AG20443 (cell line): ENCODE data around the gene PCGF3.
A peak's percentile ranks its signal among the peaks of the same experiment; 100 is the strongest.

ENCODE experiments used
- DNase-seq: peaks from one replicate; pipeline ENCODE4 v3.0.0; 2012; ENCODE audit warnings: low spot score, mixed read lengths

PCGF3 gene, protein sequence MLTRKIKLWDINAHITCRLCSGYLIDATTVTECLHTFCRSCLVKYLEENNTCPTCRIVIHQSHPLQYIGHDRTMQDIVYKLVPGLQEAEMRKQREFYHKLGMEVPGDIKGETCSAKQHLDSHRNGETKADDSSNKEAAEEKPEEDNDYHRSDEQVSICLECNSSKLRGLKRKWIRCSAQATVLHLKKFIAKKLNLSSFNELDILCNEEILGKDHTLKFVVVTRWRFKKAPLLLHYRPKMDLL

DNA sequence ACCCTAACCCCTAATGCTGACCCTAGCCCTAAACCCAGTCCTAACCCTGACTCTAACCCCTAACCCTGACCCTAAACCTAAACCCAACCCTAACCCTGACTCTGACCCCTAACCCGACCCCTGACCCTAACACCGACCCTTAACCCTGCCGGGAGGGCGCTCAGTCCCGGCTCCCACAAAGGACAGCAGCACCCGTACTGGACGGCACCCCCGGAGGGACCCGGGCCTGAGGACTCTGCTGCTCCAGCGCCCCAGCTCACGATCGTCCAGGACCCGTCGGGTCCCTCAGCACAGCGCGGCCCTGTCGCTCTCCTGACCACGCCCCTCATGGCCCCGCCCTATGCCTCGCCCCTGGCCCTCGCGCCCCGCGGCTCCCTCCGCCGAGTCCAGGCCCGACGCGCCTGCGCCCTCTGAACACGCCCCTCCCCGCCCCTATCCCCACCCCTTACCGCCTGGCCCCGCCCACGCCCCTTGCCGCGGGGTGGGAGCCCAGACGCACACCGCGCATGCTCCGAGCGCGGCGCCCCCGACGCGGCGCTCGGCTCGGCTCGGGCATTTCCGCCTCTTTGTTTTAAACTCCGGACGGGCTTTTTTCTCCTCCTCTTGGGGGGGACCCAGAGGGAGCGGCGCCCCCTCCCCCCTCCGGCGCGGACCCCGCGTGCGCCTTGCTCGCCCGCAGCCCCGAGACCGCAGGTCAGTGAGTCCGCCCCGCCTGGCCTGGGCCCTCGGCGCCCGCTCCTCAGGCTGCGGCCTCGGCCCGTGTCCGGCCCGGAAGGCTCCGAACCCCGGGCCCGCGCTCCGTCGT, at the start of gene PCGF3:
PCGF3 (plus strand) TSS at position 555 of the 805 bp plus-strand sequence. CDS start 27,849 bp downstream, outside the sequence.
- peak; percentile 100 for DNase-seq

- no peak for DNase-seq
Observed at GRCh38 chr4:656436-657337, 48.9 kb upstream of the PCGF3 start.

GRCh38 chr4:657338-657833, 48.2 kb upstream of the PCGF3 start:
- DNase-seq: no peak

DNA sequence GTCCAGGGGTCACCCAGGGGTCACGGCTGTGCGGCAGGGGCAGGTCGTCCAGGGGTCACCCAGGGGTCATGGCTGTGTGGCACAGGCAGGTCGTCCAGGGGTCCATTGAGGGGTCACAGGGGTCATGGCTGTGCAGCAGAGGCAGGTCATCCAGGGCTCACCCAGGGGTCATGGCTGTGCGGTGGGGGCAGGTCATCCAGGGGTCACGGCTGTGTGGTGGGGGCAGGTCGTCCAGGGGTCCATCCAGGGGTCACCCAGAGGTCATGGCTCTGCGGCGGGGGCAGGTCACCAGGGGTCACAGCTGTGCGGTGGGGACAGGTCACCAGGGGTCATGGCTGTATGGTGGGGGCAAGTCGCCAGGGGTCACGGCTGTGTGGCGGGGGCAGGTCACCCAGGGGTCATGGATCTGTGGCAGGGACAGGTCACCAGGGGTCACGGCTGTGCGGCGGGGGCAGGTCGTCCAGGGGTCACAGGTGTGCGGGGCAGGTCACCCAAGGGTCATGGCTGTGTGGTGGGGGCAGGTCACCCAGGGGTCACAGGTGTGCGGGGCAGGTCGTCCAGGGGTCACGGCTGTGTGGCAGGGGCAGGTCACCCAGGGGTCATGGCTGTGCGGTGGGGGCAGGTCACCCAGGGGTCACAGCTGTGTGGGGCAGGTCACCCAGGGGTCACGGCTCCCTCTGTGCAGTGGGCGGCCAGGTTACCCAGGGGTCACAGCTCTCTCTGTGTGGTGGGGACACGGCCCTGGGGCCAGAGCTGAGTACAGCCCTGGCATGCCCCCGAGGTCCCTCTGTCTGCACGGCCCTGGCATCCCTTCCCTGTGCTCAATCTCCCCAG, 47.6 kb upstream of the PCGF3 start:
- DNase-seq: no peak

- DNase-seq: no peak
Observed at GRCh38 chr4:658681-659667, 46.7 kb upstream of the PCGF3 start.

- no peak for DNase-seq
Observed at GRCh38 chr4:659851-660250, 45.8 kb upstream of the PCGF3 start.

DNA sequence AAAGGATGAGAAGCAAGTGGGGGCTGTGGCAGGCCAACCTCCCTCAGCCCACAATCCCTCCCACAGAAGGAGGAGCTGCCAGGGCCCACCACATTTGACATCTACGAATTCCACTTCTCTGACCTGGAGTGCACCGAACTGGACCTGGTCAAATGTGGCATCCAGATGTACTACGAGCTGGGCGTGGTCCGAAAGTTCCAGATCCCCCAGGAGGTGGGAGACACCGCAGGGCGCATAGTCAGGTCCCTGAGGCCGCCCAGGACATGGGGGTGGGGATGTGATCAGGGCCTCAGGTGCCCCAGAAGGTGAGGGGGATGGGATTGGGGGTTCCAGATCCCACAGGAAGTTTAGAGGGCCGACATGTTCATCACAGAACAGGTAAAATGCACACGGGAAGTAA, 45.2 kb upstream of the PCGF3 start:
- no peak for DNase-seq

DNA sequence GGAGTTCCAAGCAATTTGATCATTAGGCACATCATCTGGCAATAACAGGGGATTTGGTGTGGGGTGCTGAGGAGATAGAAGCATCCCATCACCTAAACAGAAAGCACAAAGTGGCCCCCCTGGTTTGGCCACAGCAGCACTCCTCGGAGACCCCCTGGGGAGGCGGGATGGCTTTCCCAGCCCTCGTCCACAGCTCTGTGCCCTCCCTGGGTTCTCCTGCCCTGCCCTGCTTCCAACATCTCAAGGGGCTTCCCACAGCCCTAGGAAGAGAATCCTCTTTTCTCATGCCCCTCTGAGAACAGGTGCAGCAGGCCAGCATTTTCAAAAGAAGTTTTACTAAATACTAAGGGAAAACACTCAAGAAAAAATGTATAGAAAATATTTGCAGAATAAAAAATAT, 44.4 kb upstream of the PCGF3 start:
- no peak for DNase-seq

DNA sequence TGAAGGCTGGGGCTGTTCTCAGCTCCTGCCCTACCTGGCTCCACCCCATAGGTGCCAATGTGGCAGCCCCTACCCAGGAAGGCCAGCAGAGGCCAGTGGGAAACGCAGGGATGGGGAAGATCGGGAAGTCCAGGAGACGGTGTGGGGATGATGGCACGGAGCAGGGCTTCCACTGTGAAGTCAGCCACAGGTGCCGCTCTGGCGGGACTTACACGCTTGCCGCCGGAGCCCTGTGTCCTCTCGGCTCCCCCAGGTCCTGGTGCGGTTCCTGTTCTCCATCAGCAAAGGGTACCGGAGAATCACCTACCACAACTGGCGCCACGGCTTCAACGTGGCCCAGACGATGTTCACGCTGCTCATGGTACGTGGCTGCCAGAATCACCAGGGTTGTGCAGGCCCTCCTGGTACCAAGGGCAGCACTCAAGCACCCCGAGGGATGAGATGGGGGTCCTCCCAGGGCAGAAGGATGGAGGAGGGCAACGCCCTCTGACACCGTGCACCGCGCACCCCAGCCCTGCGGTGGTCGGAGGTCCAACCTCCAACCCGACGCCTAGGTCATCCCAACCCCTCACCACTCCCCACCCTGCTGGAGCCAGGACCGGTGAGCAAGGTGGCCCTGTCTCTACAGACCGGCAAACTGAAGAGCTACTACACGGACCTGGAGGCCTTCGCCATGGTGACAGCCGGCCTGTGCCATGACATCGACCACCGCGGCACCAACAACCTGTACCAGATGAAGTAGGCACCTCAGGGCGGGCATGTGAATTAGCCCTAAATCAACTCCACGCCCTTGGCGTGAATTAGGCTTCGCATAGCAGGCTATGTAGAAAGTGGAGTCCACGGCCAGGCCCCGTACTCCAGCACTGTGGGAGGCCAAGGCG, 43.5 kb upstream of the PCGF3 start:
- DNase-seq: no peak

- DNase-seq: no peak
Observed at GRCh38 chr4:663046-663437, 42.6 kb upstream of the PCGF3 start.

DNA sequence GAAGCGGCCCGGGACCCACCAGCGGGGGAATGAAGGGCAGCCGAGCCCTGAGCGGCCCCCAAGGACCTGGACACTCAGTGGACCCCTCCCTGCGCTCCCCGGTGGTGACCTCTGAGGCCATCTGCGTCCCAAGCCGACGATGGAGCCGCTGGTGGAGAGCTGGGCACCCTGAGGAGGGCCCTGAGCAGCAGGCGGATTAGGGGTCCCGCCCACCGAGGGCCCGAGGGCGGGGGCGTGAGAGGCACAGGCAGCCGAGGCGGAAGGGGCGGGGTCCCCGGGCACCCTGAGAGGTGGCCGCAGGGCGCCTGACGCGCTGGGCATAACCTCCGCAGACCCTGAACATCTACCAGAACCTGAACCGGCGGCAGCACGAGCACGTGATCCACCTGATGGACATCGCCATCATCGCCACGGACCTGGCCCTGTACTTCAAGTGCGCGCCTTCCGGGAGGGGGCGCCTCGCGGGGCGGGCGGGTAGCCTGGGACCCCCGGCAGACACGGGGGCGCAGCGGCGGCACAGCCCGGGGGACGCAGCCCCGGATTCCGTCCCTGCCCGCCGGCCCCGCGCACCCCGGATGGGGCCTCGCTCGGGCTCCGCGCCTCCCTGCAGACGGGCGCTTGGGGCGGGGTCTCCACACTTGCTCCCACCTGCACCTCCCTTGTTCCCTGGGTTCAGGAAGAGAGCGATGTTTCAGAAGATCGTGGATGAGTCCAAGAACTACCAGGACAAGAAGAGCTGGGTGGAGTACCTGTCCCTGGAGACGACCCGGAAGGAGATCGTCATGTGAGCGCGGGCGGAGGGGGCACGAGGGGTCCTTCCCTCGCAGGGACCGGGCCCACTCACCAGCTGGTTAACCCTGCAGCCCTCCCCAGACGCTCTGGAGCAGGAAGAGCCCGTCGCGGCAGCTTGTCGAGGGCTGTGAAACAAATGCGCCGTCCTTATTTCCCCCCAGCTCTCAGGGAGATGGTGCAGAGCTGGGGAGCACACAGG, 41.9 kb upstream of the PCGF3 start:
- no peak for DNase-seq

GRCh38 chr4:664713-665231, 40.9 kb upstream of the PCGF3 start:
- DNase-seq: no peak

DNA sequence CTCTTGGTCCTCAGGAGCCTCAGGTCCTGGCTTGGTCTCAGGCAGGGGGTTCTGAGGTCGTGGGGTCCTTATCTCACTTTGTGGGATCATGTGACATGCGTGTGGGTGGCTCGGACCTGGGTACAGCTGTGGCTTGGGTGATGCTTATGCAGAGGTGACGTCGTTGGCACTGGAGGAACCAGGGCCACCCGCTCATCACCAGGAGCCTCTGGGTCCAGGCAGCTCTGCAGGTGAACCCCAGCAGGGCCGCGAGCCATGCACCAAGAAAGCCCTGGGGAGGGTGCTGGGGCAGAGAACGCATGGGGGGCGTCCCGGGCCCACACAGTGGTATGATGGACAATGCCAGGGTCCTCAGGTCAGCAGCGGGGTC, 40.3 kb upstream of the PCGF3 start:
- no peak for DNase-seq

DNA sequence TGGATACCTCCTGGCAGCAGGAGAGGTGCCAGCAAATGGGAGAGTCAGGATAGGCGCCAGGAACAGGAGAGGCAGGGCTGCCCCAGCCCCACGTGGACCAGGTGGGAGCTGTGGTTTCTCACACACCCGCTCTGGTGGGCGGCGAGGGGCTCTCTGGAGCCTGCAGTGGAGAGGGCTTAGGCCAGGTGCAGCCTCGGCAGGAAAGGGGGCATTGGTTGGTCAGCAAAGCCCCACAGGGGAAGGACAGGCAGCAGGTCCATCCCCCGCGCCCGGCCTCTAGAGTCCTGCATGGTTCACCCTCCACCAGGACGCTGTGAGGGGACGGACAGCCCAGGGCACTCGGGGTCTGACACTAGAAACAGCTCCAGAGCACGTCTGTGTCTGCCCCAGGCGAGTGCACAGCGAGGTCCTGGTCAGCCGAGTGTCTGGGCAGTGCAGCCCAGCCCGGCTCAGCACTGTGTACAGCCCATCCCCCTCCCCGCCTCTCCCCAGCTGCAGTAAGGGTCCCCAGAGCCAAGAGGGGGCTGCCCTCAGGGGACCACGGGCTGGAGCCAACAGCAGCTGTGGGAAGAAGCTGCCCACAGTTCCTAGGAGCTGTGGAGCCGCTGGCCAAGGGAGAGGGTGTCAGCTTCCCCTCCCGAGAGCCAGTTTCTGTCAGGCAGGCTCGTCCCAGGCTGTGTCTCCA, 39.7 kb upstream of the PCGF3 start:
- DNase-seq: no peak

DNA sequence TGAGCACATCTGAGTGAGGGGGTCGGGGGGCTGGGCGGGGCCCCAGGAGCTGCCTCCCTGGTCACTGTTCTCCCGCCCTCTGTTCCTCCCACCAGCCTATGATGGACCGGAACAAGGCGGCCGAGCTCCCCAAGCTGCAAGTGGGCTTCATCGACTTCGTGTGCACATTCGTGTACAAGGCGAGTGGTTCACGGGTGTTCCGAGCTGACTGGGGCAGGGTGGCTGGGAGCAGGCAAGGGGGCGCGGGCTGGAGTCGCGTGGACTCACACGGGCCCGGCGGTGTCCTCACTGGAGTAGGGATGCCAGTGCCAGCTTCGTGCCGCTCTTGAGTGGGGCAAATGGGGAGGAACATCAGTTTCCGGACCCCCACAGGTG, 39.2 kb upstream of the PCGF3 start:
- DNase-seq: no peak

DNA sequence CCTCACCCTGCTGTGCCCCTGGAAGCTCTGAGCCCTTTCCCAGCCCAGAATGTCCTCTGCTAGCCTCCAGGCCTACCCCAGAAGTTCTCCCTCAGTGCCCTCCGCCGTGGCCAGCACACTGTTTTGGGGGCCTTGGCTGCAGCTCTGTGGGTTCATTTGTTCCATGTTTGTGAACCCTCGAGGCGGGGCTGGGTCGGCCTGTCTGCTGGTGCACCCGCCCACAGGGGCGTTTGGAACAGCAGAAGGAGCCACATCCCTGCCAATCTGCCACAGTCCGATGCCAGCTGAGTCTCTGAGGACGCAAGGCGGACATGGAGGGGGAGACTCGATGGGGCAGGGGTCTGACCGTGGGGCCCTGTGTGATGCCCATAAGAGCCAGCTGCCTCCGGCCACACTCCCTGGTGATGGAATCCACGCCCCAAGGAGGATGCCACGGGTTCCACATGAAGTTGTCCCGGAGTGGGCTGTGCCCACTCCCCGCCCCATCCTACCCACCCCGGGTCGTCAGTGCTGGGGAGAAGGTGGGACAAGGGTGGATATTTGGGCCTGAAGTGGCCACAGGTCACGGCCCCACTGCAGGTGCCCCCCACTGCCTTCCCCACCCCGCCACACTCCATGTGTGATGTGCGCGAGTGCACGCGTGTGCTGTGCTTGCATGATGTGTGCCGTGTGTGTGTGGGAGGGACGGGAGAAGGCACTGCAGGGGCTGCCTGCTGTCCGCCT, 38.6 kb upstream of the PCGF3 start:
- DNase-seq: no peak

DNA sequence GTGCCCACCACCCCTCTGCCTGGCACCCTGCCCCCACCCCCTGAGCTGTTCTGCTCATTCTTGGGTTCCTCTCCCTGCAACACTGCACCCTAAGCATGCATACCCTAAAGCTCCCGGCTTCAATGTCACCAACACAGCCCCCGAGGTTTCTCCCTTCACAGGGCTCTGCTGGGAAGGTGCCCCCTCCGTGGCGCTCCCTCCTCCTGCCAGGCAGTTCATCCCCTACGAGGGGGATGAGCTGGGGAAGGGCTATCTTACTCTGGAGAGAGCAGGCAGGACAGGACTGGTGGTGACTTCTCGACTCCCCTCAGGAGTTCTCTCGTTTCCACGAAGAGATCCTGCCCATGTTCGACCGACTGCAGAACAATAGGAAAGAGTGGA, 38.1 kb upstream of the PCGF3 start:
- no peak for DNase-seq
